Measurements from ENCODE around the gene RFX4.

Gene RFX4

GRCh38 chr12:106582641-106583230, at the start of gene RFX4:
Gene RFX4, plus strand, starts transcription at chr12:106583004. Its CDS starts 317 bp downstream, at chr12:106583321.
- no peak for FAIRE-seq

- no peak for FAIRE-seq
These were observed 41.6 kb upstream of the RFX4 start for GRCh38 chr12:106541201-106541600.

- FAIRE-seq: no peak
These were observed 31.4 kb upstream of the RFX4 start for GRCh38 chr12:106551410-106551809.

- no peak for FAIRE-seq
These were observed 30.6 kb upstream of the RFX4 start for GRCh38 chr12:106552228-106552627.

- FAIRE-seq: no peak
These were observed 18.0 kb upstream of the RFX4 start for GRCh38 chr12:106564678-106565329.

GRCh38 chr12:106566771-106567170, 16.0 kb upstream of the RFX4 start:
- no peak for FAIRE-seq

GRCh38 chr12:106573239-106573638, 9.6 kb upstream of the RFX4 start:
- FAIRE-seq: no peak

GRCh38 chr12:106576848-106577247, 6.0 kb upstream of the RFX4 start:
- FAIRE-seq: no peak

- FAIRE-seq: no peak
These were observed 1.9 kb upstream of the RFX4 start for GRCh38 chr12:106580671-106581508.

- no peak for FAIRE-seq
These were observed 1.1 kb upstream of the RFX4 start for GRCh38 chr12:106581543-106582248.

- FAIRE-seq: no peak
These were observed 584 bp upstream of the RFX4 start for GRCh38 chr12:106582249-106582591.

GRCh38 chr12:106583242-106584103, 669 bp downstream of the RFX4 start:
- FAIRE-seq: no peak

- FAIRE-seq: no peak
These were observed 1.6 kb downstream of the RFX4 start for GRCh38 chr12:106584104-106585064.

- no peak for FAIRE-seq
These were observed 2.3 kb downstream of the RFX4 start for GRCh38 chr12:106585105-106585520.

- no peak for FAIRE-seq
These were observed 2.9 kb downstream of the RFX4 start for GRCh38 chr12:106585521-106586277.

- no peak for FAIRE-seq
These were observed 3.5 kb downstream of the RFX4 start for GRCh38 chr12:106586278-106586802.

- no peak for FAIRE-seq
These were observed 4.2 kb downstream of the RFX4 start for GRCh38 chr12:106586803-106587684.

GRCh38 chr12:106588771-106589170, 6.0 kb downstream of the RFX4 start:
- no peak for FAIRE-seq

GRCh38 chr12:106590601-106591000, 7.8 kb downstream of the RFX4 start:
- FAIRE-seq: no peak

Measured in islet of Langerhans (tissue), 1 donor.